IMR-90 (cell line): ENCODE measurements around the gene CCDC138. TPM values are rescaled to one million over a fixed set of nuclear protein-coding genes. Genes with fewer than 3 reads are reported as not detected.

ENCODE experiments used
- ATAC-seq: fragments of 200-7000 bp; cut with Tn5 transposase; 2 replicates; pipeline ENCODE4 v1.9.1; 2020; ENCODE audit warnings: low read depth, mild to moderate bottlenecking, moderate library complexity
- BruUV-seq: library from RNA; stranded (reverse); fragments of 400-500 nt; replicated peaks from 2 replicates; lab custom pipeline; 2021; lab: Mats Ljungman, UMichigan
- CTCF ChIA-PET: fragments of 300-600 bp; formaldehyde crosslinking; extraction: SDS; loops from one replicate; lab custom pipeline; 2021; ENCODE audit warnings: antibody characterized with exemption; lab: Yijun Ruan, JAX
- POLR2A ChIA-PET: fragments of 300-600 bp; sonication (Branson Sonifier 250); formaldehyde crosslinking; loops from one replicate; lab custom pipeline; 2022; ENCODE audit warnings: antibody characterized with exemption; ENCODE audit not compliant: unreplicated experiment; lab: Charles Lee
- DNase-seq: peaks from one replicate; pipeline ENCODE4 v3.0.0; 2013
- H2AFZ ChIP-seq: replicated peaks from 2 replicates; pipeline ENCODE3; 2013; ENCODE audit warnings: low read length, mild to moderate bottlenecking; ENCODE audit not compliant: poor library complexity
- H2AK5ac ChIP-seq: 2 replicates; pipeline ENCODE4 v1.6.1; 2013; ENCODE audit warnings: low read depth, low read length, inconsistent platforms
- H2AK9ac ChIP-seq: replicated peaks from 2 replicates; pipeline ENCODE3; 2013; ENCODE audit warnings: mild to moderate bottlenecking, low read depth, low read length, moderate library complexity; ENCODE audit not compliant: poor library complexity
- H2BK120ac ChIP-seq: 2 replicates; pipeline ENCODE4 v1.6.1; 2013; ENCODE audit warnings: low read depth, low read length, inconsistent platforms
- H2BK15ac ChIP-seq: 3 replicates; pipeline ENCODE4 v1.6.1; 2013; ENCODE audit warnings: low read depth, low read length, inconsistent platforms
- H2BK20ac ChIP-seq: 2 replicates; pipeline ENCODE4 v1.6.1; 2013; ENCODE audit warnings: low read depth, mild to moderate bottlenecking, inconsistent platforms, low read length, moderate library complexity
- H2BK5ac ChIP-seq: 2 replicates; pipeline ENCODE4 v1.6.1; 2013; ENCODE audit warnings: mild to moderate bottlenecking, low read depth, low read length, inconsistent platforms; ENCODE audit not compliant: poor library complexity, severe bottlenecking
- H3K14ac ChIP-seq: replicated peaks from 2 replicates; pipeline ENCODE4 v1.6.1; 2013; ENCODE audit warnings: low read depth, low read length, inconsistent platforms
- H3K18ac ChIP-seq: 2 replicates; pipeline ENCODE4 v1.6.1; 2013; ENCODE audit warnings: low read depth, low read length, control low read depth
- H3K23ac ChIP-seq: 2 replicates; pipeline ENCODE4 v1.6.1; 2013; ENCODE audit warnings: low read depth, low read length, inconsistent platforms
- H3K27ac ChIP-seq: 2 replicates; pipeline ENCODE4 v1.5.1; 2013; ENCODE audit warnings: mild to moderate bottlenecking, control low read depth, low read length; ENCODE audit not compliant: insufficient read depth
- H3K27me3 ChIP-seq: 2 replicates; pipeline ENCODE4 v1.6.1; 2013; ENCODE audit warnings: low read length; ENCODE audit not compliant: control insufficient read depth, insufficient read depth
- H3K36me3 ChIP-seq: 2 replicates; pipeline ENCODE4 v1.6.1; 2013; ENCODE audit warnings: low read length, mixed read lengths; ENCODE audit not compliant: control insufficient read depth, insufficient read depth
- H3K4ac ChIP-seq: 2 replicates; pipeline ENCODE4 v1.6.1; 2013; ENCODE audit warnings: low read depth, low read length, inconsistent platforms
- H3K4me1 ChIP-seq: 2 replicates; pipeline ENCODE4 v1.6.1; 2013; ENCODE audit warnings: low read length, mixed read lengths; ENCODE audit not compliant: control insufficient read depth, insufficient read depth
- H3K4me2 ChIP-seq: 2 replicates; pipeline ENCODE4 v1.6.1; 2013; ENCODE audit warnings: low read depth, mild to moderate bottlenecking, control low read depth, low read length, moderate library complexity
- H3K4me3 ChIP-seq: 2 replicates; pipeline ENCODE4 v1.5.1; 2013; ENCODE audit warnings: low read depth, mild to moderate bottlenecking, control low read depth, low read length, moderate library complexity; ENCODE audit not compliant: insufficient read depth
- H3K56ac ChIP-seq: 2 replicates; pipeline ENCODE4 v1.6.1; 2013; ENCODE audit warnings: low read length, inconsistent platforms; ENCODE audit not compliant: insufficient read depth; ENCODE audit errors: extremely low read depth
- H3K79me1 ChIP-seq, 2 experiments: 2 replicates each; pipeline ENCODE4 v1.6.1; 2013; ENCODE audit warnings: low read length in 2 of 2, inconsistent platforms in 1 of 2, low read depth in 1 of 2
- H3K9ac ChIP-seq: 2 replicates; pipeline ENCODE4 v1.6.1; 2013; ENCODE audit warnings: low read depth, low read length, control low read depth
- H3K9me1 ChIP-seq: 2 replicates; pipeline ENCODE4 v1.6.1; 2013; ENCODE audit warnings: low read length, inconsistent platforms; ENCODE audit not compliant: insufficient read depth
- H3K9me3 ChIP-seq: 2 replicates; pipeline ENCODE4 v1.6.1; 2013; ENCODE audit warnings: low read length; ENCODE audit not compliant: control insufficient read depth, insufficient read depth
- H4K20me1 ChIP-seq: 2 replicates; pipeline ENCODE4 v1.6.1; 2013; ENCODE audit warnings: low read length, inconsistent platforms; ENCODE audit not compliant: insufficient read depth
- H4K5ac ChIP-seq: 2 replicates; pipeline ENCODE4 v1.6.1; 2013; ENCODE audit warnings: mild to moderate bottlenecking, low read depth, low read length, control low read depth
- H4K8ac ChIP-seq, 2 experiments: 2 replicates each; pipeline ENCODE4 v1.6.1; 2013; ENCODE audit warnings: low read depth in 2 of 2, low read length in 2 of 2, control low read depth in 1 of 2, inconsistent platforms in 1 of 2
- H4K91ac ChIP-seq: 2 replicates; pipeline ENCODE4 v1.6.1; 2013; ENCODE audit warnings: low read depth, low read length, inconsistent platforms; ENCODE audit not compliant: insufficient read depth
- BHLHE40 ChIP-seq: fragments of 150-350 bp; IDR thresholded peaks from 2 replicates; pipeline ENCODE4 v1.6.1; 2016; ENCODE audit warnings: mild to moderate bottlenecking, low read depth, low read length
- CEBPB ChIP-seq: IDR thresholded peaks from 2 replicates; pipeline ENCODE4 v1.6.1; 2012; ENCODE audit warnings: low read depth, low read length, improper control_type of control experiment
- CHD1 ChIP-seq: IDR thresholded peaks from 2 replicates; pipeline ENCODE4 v1.6.1; 2012; ENCODE audit warnings: low read depth, low read length, improper control_type of control experiment
- CTCF ChIP-seq: conservative IDR thresholded peaks from 2 replicates; pipeline ENCODE4 v1.5.1; 2012; ENCODE audit warnings: mild to moderate bottlenecking, low read depth, low read length, improper control_type of control experiment
- ELK1 ChIP-seq: fragments of 150-350 bp; IDR thresholded peaks from 2 replicates; pipeline ENCODE4 v1.6.1; 2016; ENCODE audit warnings: low read depth, mild to moderate bottlenecking, low read length, moderate library complexity, borderline replicate concordance
- FOS ChIP-seq: fragments of 150-350 bp; IDR thresholded peaks from 2 replicates; pipeline ENCODE4 v1.6.1; 2016; ENCODE audit warnings: low read depth, low read length
- MAFK ChIP-seq: IDR thresholded peaks from 2 replicates; pipeline ENCODE4 v1.6.1; 2012; ENCODE audit warnings: low read depth, low read length, improper control_type of control experiment
- MAZ ChIP-seq: IDR thresholded peaks from 2 replicates; pipeline ENCODE4 v1.6.1; 2012; ENCODE audit warnings: low read depth, mild to moderate bottlenecking, low read length, improper control_type of control experiment, moderate library complexity, borderline replicate concordance
- MXI1 ChIP-seq: IDR thresholded peaks from 2 replicates; pipeline ENCODE4 v1.6.1; 2012; ENCODE audit warnings: low read depth, mild to moderate bottlenecking, low read length, moderate library complexity, borderline replicate concordance
- NFE2L2 ChIP-seq: fragments of 150-350 bp; IDR thresholded peaks from 2 replicates; pipeline ENCODE4 v1.6.1; 2016; ENCODE audit warnings: low read depth, mild to moderate bottlenecking, low read length
- POLR2A ChIP-seq: IDR thresholded peaks from 2 replicates; pipeline ENCODE4 v1.6.1; 2012; ENCODE audit warnings: mild to moderate bottlenecking, low read depth, low read length
- RAD21 ChIP-seq: IDR thresholded peaks from 2 replicates; pipeline ENCODE4 v1.6.1; 2012; ENCODE audit warnings: low read length, improper control_type of control experiment
- RCOR1 ChIP-seq: IDR thresholded peaks from 2 replicates; pipeline ENCODE4 v1.6.1; 2012; ENCODE audit warnings: mild to moderate bottlenecking, low read length, improper control_type of control experiment; ENCODE audit not compliant: insufficient replicate concordance
- RFX5 ChIP-seq: IDR thresholded peaks from 2 replicates; pipeline ENCODE4 v1.8.0; 2012; ENCODE audit warnings: low read depth, mild to moderate bottlenecking, low read length, moderate library complexity
- SMC3 ChIP-seq: fragments of 150-350 bp; IDR thresholded peaks from 2 replicates; pipeline ENCODE4 v1.6.1; 2016; ENCODE audit warnings: low read depth, mild to moderate bottlenecking, antibody characterized with exemption, low read length, moderate library complexity
- USF2 ChIP-seq: fragments of 150-350 bp; IDR thresholded peaks from 2 replicates; pipeline ENCODE4 v1.6.1; 2017; ENCODE audit warnings: mild to moderate bottlenecking, antibody characterized with exemption, low read length, low read depth
- WGBS, 2 experiments: methylation state at CpG; one replicate each; pipeline versions ENCODE4 v1.1.5 to v1.1.7; 2013; ENCODE audit warnings: missing lambda C conversion rate in 2 of 2; ENCODE audit not compliant: insufficient read length in 1 of 2; ENCODE audit errors: extremely low coverage in 2 of 2; 5-methylcytosine and 5-hydroxymethylcytosine counted together
- dilution Hi-C: fragments of 300-500 bp; cut with HindIII; formaldehyde crosslinking; loops from one replicate; pipeline ENCODE4 v1.14.3; 2018; ENCODE audit warnings: low sequenced_read_pairs; ENCODE audit not compliant: unreplicated experiment
- in situ Hi-C: fragments of 300-500 bp; cut with MboI; formaldehyde crosslinking; loops from 3 replicates; pipeline ENCODE4 v1.14.3; 2019; ENCODE audit warnings: low sequenced_read_pairs, inconsistent platforms, mixed read lengths
- intact Hi-C: fragments of 100-400 bp; cut with micrococcal nuclease; formaldehyde crosslinking; loops from 2 replicates; pipeline ENCODE4 v1.10.0; 2022
- polyA plus RNA-seq, 3 experiments: library from polyadenylated mRNA; depleted of rRNA; stranded (reverse); fragments of >200 nt; gene quantifications; 2 replicates each; pipeline ENCODE4 v1.2.3, GENCODE V29; 2012; ENCODE audit warnings: low replicate concordance in 1 of 3
- total RNA-seq: library from RNA; depleted of rRNA; stranded (reverse); fragments of >200 nt; gene quantifications from 2 replicates; pipeline ENCODE4 v1.2.3, GENCODE V29; 2012

CCDC138 gene
- total and polyA plus RNA-seq, 2 of the 4 experiments (the other 2 are of a cell fraction), result 1.5 to 2.9 TPM

GRCh38 chr2:108893277-108893676 lies 106.7 kb downstream of the CCDC138 start:
- Histone ChIP-seq H3K9me3 (peaks cover 5% of the 10 kb centered on the region; the same call in 1 of the 2 replicates), H4K91ac (no peak overlapping the region), H3K27me3 (peaks cover 4% of the 10 kb centered on the region; the same call in 1 of the 2 replicates), H2BK120ac (no peak overlapping the region), H3K18ac (no peak overlapping the region), H2BK5ac (no peak overlapping the region), H2AFZ (no peak overlapping the region), H4K5ac (no peak overlapping the region), H2AK5ac (no peak overlapping the region), H3K4me3 (no peak overlapping the region), H2BK15ac (no peak overlapping the region), H3K14ac (no peak overlapping the region), H2BK20ac (no peak overlapping the region), H2AK9ac (no peak overlapping the region), H3K4ac (no peak overlapping the region), H3K27ac (no peak overlapping the region), H4K8ac (no peak overlapping the region), H3K36me3 (no peaks in the 10 kb centered on the region), H3K4me2 (no peak overlapping the region), H3K9ac (no peak overlapping the region), H3K56ac (no peak overlapping the region), H3K9me1 (no peaks in the 10 kb centered on the region), H4K20me1 (no peaks in the 10 kb centered on the region), H3K79me1 (no peaks in the 10 kb centered on the region), H3K23ac (no peak overlapping the region), H3K4me1 (no peaks in the 10 kb centered on the region)
- dilution Hi-C loops (no loop called here), intact Hi-C loops (no loop called here), in situ Hi-C loops (no loop called here)
- BruUV-seq, result no TSS peak
- TF ChIP-seq POLR2A (no peak), SMC3 (no peak), MXI1 (no peak), RCOR1 (no peak), CTCF (no peak), CHD1 (no peak), NFE2L2 (no peak), USF2 (no peak), MAFK (no peak), RFX5 (no peak), MAZ (no peak), BHLHE40 (no peak), ELK1 (no peak), FOS (no peak), CEBPB (no peak), RAD21 (no peak)
- no peak for ATAC-seq
- ChIA-PET CTCF (no interaction called here), POLR2A (no interaction called here)
- no peak for DNase-seq
- WGBS, 2 experiments, result no CpG with 5 or more reads among the region's 1 CpG
